Renal cortical epithelial cell (primary cell): Measurements from ENCODE around the gene KLF11. TPM values are rescaled to one million over a fixed set of nuclear protein-coding genes. Genes with fewer than 3 reads are reported as not detected.
"Not testable (repeated sequence)": the region's sequence is repeated elsewhere in the genome, so short reads cannot be mapped to it uniquely, and the experiment has no call there.

ENCODE experiments used
- DNase-seq: peaks from one replicate; pipeline ENCODE4 v3.0.0-alpha.2; 2011; ENCODE audit warnings: low read depth
- total RNA-seq: library from RNA; depleted of rRNA; stranded (reverse); fragments of >200 nt; gene quantifications from 2 replicates; pipeline ENCODE4 v1.2.3, GENCODE V29; 2014

KLF11 gene
- total RNA-seq, 1 donor from 2014 or later: 16.2 TPM

GRCh38 chr2:10009811-10010781 is 33.3 kb upstream of the KLF11 start:
- DNase-seq: peak; percentile 29

GRCh38 chr2:10010861-10011605 is 32.3 kb upstream of the KLF11 start:
- DNase-seq: not testable (repeated sequence)

- not testable (repeated sequence) for DNase-seq
These were observed 31.6 kb upstream of the KLF11 start for GRCh38 chr2:10011606-10012325.

- not testable (repeated sequence) for DNase-seq
These were observed 30.9 kb upstream of the KLF11 start for GRCh38 chr2:10012366-10012962.

GRCh38 chr2:10012963-10013461 is 30.3 kb upstream of the KLF11 start:
- no peak for DNase-seq

- not testable (repeated sequence) for DNase-seq
These were observed 29.5 kb upstream of the KLF11 start for GRCh38 chr2:10013651-10014417.

GRCh38 chr2:10014418-10015190 is 28.7 kb upstream of the KLF11 start:
- DNase-seq: no peak

GRCh38 chr2:10015376-10015989 is 27.9 kb upstream of the KLF11 start:
- not testable (repeated sequence) for DNase-seq

- no peak for DNase-seq
These were observed 27.1 kb upstream of the KLF11 start for GRCh38 chr2:10016001-10016801.

- DNase-seq: peak; percentile 19
These were observed 26.5 kb upstream of the KLF11 start for GRCh38 chr2:10016802-10017258.

- DNase-seq: no peak
These were observed 25.9 kb upstream of the KLF11 start for GRCh38 chr2:10017313-10017941.

- no peak for DNase-seq
These were observed 24.2 kb upstream of the KLF11 start for GRCh38 chr2:10019174-10019573.

GRCh38 chr2:10019602-10020400 is 23.5 kb upstream of the KLF11 start:
- DNase-seq: no peak

GRCh38 chr2:10022041-10022421 is 21.3 kb upstream of the KLF11 start:
- DNase-seq: no peak

GRCh38 chr2:10022445-10022844 is 20.9 kb upstream of the KLF11 start:
- no peak for DNase-seq

- DNase-seq: no peak
These were observed 20.2 kb upstream of the KLF11 start for GRCh38 chr2:10022966-10023662.
